NCI-H187 treated with DMSO at 0.1 percent for 48 hours (cell line): ENCODE measurements around the gene NATD1.
"Not testable (repeated sequence)": the region's sequence is repeated elsewhere in the genome, so short reads cannot be mapped to it uniquely, and the experiment has no call there.

ENCODE experiments used
- DNase-seq: peaks from one replicate; lab custom pipeline; 2025; lab: John Stamatoyannopoulos, UW

Gene NATD1

GRCh38 chr17:21192414-21192813 is 60.8 kb downstream of the NATD1 start:
- DNase-seq: not testable (repeated sequence)

- DNase-seq: no peak
Measured at GRCh38 chr17:21191698-21192097, 61.5 kb downstream of the NATD1 start.

GRCh38 chr17:21190078-21190477 is 63.1 kb downstream of the NATD1 start:
- no peak for DNase-seq

- no peak for DNase-seq
Measured at GRCh38 chr17:21189361-21189760, 63.8 kb downstream of the NATD1 start.
